Neuron (in vitro differentiated cells): ENCODE results near the gene TSPEAR.

ENCODE experiments used
- H2AFZ ChIP-seq: one replicate; pipeline ENCODE4 v1.6.1; 2013; ENCODE audit warnings: low read depth, mild to moderate bottlenecking, inconsistent platforms, low read length, moderate library complexity
- H3K27me3 ChIP-seq: one replicate; pipeline ENCODE4 v1.6.1; 2013; ENCODE audit warnings: low read length; ENCODE audit not compliant: insufficient read depth
- H3K36me3 ChIP-seq: one replicate; pipeline ENCODE4 v1.6.1; 2013; ENCODE audit warnings: low read length; ENCODE audit not compliant: insufficient read depth
- H3K4me1 ChIP-seq: one replicate; pipeline ENCODE4 v1.6.1; 2013; ENCODE audit warnings: low read length; ENCODE audit not compliant: insufficient read depth
- H3K4me3 ChIP-seq: 2 replicates; pipeline ENCODE4 v1.5.1; 2013; ENCODE audit warnings: mild to moderate bottlenecking, low read length, moderate library complexity
- H3K9me3 ChIP-seq: one replicate; pipeline ENCODE4 v1.6.1; 2013; ENCODE audit warnings: low read length

The TSPEAR gene

GRCh38 chr21:44735821-44736220 lies 24.4 kb upstream of the TSPEAR start:
- Histone ChIP-seq H3K4me3 (no peak overlapping the region), H3K36me3 (no peaks in the 10 kb centered on the region), H3K9me3 (no peaks in the 10 kb centered on the region), H3K27me3 (peaks cover 42% of the 10 kb centered on the region), H2AFZ (no peak overlapping the region), H3K4me1 (peaks cover 4% of the 10 kb centered on the region)

GRCh38 chr21:44734841-44735240 lies 23.5 kb upstream of the TSPEAR start:
- Histone ChIP-seq H3K27me3 (peaks cover 50% of the 10 kb centered on the region), H3K36me3 (no peaks in the 10 kb centered on the region), H3K9me3 (no peaks in the 10 kb centered on the region), H3K4me1 (no peaks in the 10 kb centered on the region), H2AFZ (no peak overlapping the region), H3K4me3 (no peak overlapping the region)

- Histone ChIP-seq H3K9me3 (no peaks in the 10 kb centered on the region), H3K4me3 (no peak overlapping the region), H3K27me3 (peaks cover 46% of the 10 kb centered on the region)
These were observed 22.8 kb upstream of the TSPEAR start for GRCh38 chr21:44734026-44734745.

GRCh38 chr21:44732956-44733355 lies 21.6 kb upstream of the TSPEAR start:
- no peak overlapping the region for H2AFZ ChIP-seq
- peaks cover 46% of the 10 kb centered on the region for H3K27me3 ChIP-seq
- no peak overlapping the region for H3K4me3 ChIP-seq

More at GRCh38 chr21:44734026-44734745, 22.8 kb upstream of the TSPEAR start:
- H3K4me1 ChIP-seq, result no peaks in the 10 kb centered on the region
- no peaks in the 10 kb centered on the region for H3K36me3 ChIP-seq
- no peak overlapping the region for H2AFZ ChIP-seq

GRCh38 chr21:44732263-44732662 lies 20.9 kb upstream of the TSPEAR start:
- H3K4me3 ChIP-seq, result no peak overlapping the region

More at GRCh38 chr21:44732956-44733355, 21.6 kb upstream of the TSPEAR start:
- Histone ChIP-seq H3K9me3 (no peaks in the 10 kb centered on the region), H3K36me3 (no peaks in the 10 kb centered on the region), H3K4me1 (no peaks in the 10 kb centered on the region)

GRCh38 chr21:44730951-44731579 lies 19.7 kb upstream of the TSPEAR start:
- no peak overlapping the region for H3K4me3 ChIP-seq
- H2AFZ ChIP-seq, result no peak overlapping the region
- H3K36me3 ChIP-seq, result no peaks in the 10 kb centered on the region
- no peaks in the 10 kb centered on the region for H3K4me1 ChIP-seq
- no peaks in the 10 kb centered on the region for H3K9me3 ChIP-seq
- peaks cover 35% of the 10 kb centered on the region for H3K27me3 ChIP-seq

More at GRCh38 chr21:44732263-44732662, 20.9 kb upstream of the TSPEAR start:
- Histone ChIP-seq H3K9me3 (no peaks in the 10 kb centered on the region), H3K36me3 (no peaks in the 10 kb centered on the region), H3K27me3 (peaks cover 40% of the 10 kb centered on the region), H3K4me1 (no peaks in the 10 kb centered on the region), H2AFZ (no peak overlapping the region)

- Histone ChIP-seq H2AFZ (no peak overlapping the region), H3K27me3 (peaks cover 30% of the 10 kb centered on the region), H3K4me1 (no peaks in the 10 kb centered on the region), H3K4me3 (no peak overlapping the region), H3K9me3 (no peaks in the 10 kb centered on the region), H3K36me3 (no peaks in the 10 kb centered on the region)
These were observed 18.6 kb upstream of the TSPEAR start for GRCh38 chr21:44730028-44730395.

GRCh38 chr21:44729336-44730027 lies 18.1 kb upstream of the TSPEAR start:
- H3K36me3 ChIP-seq, result no peaks in the 10 kb centered on the region
- no peaks in the 10 kb centered on the region for H3K9me3 ChIP-seq
- H3K27me3 ChIP-seq, result peaks cover 30% of the 10 kb centered on the region
- no peak overlapping the region for H2AFZ ChIP-seq
- H3K4me3 ChIP-seq, result no peak overlapping the region
- H3K4me1 ChIP-seq, result no peaks in the 10 kb centered on the region

GRCh38 chr21:44728716-44729115 lies 17.3 kb upstream of the TSPEAR start:
- H3K27me3 ChIP-seq, result peaks cover 25% of the 10 kb centered on the region
- H2AFZ ChIP-seq, result no peak overlapping the region
- no peaks in the 10 kb centered on the region for H3K4me1 ChIP-seq
- H3K4me3 ChIP-seq, result no peak overlapping the region
- H3K9me3 ChIP-seq, result peaks cover 5% of the 10 kb centered on the region
- H3K36me3 ChIP-seq, result no peaks in the 10 kb centered on the region

- H3K36me3 ChIP-seq, result no peaks in the 10 kb centered on the region
- H3K4me1 ChIP-seq, result peaks cover 3% of the 10 kb centered on the region
- peaks cover 5% of the 10 kb centered on the region for H3K9me3 ChIP-seq
- no peak overlapping the region for H2AFZ ChIP-seq
- no peak overlapping the region for H3K4me3 ChIP-seq
- H3K27me3 ChIP-seq, result peaks cover 28% of the 10 kb centered on the region
These were observed 16.4 kb upstream of the TSPEAR start for GRCh38 chr21:44727757-44728156.

GRCh38 chr21:44727321-44727720 lies 15.9 kb upstream of the TSPEAR start:
- Histone ChIP-seq H3K9me3 (peaks cover 5% of the 10 kb centered on the region), H3K4me3 (no peak overlapping the region), H3K36me3 (no peaks in the 10 kb centered on the region), H2AFZ (no peak overlapping the region), H3K27me3 (peaks cover 26% of the 10 kb centered on the region), H3K4me1 (peaks cover 3% of the 10 kb centered on the region)

- peaks cover 3% of the 10 kb centered on the region for H3K4me1 ChIP-seq
- peaks cover 21% of the 10 kb centered on the region for H3K27me3 ChIP-seq
- no peak overlapping the region for H3K4me3 ChIP-seq
- H3K9me3 ChIP-seq, result peaks cover 5% of the 10 kb centered on the region
- no peaks in the 10 kb centered on the region for H3K36me3 ChIP-seq
- no peak overlapping the region for H2AFZ ChIP-seq
These were observed 15.5 kb upstream of the TSPEAR start for GRCh38 chr21:44726826-44727225.

GRCh38 chr21:44724926-44725325 lies 13.6 kb upstream of the TSPEAR start:
- Histone ChIP-seq H3K4me3 (no peak overlapping the region), H3K4me1 (peaks cover 3% of the 10 kb centered on the region), H3K9me3 (peaks cover 5% of the 10 kb centered on the region), H3K27me3 (peaks cover 12% of the 10 kb centered on the region), H2AFZ (no peak overlapping the region), H3K36me3 (no peaks in the 10 kb centered on the region)
